HEK293 (cell line): ENCODE data around the gene ARTN.

Source experiments
- CTCF ChIA-PET: fragments of 350-600 bp; formaldehyde crosslinking; extraction: SDS; loops from one replicate; lab custom pipeline; 2021; ENCODE audit warnings: antibody characterized with exemption; lab: Yijun Ruan, JAX
- POLR2A ChIA-PET: fragments of 300-600 bp; formaldehyde crosslinking; extraction: SDS; loops from one replicate; lab custom pipeline; 2020; ENCODE audit warnings: antibody characterized with exemption, inconsistent platforms; lab: Yijun Ruan, JAX
- H3K27ac ChIP-seq: fragments of 200-500 bp; sonication (Bioruptor generic); 2 replicates; pipeline ENCODE4 v1.5.1; 2014; ENCODE audit warnings: low read depth, low read length, control low read depth, inconsistent platforms; ENCODE audit errors: extremely low read depth
- H3K36me3 ChIP-seq, 2 experiments: fragments of 200-500 bp in 1 of 2; sonication (Bioruptor generic) in 1 of 2; 1 replicate in 1 of 2; 2 replicates in 1 of 2; pipeline ENCODE4 v1.5.1; 2014 to 2017; ENCODE audit warnings: inconsistent platforms in 2 of 2, low read length in 2 of 2; ENCODE audit not compliant: control insufficient read depth in 2 of 2, insufficient read depth in 1 of 2
- H3K4me1 ChIP-seq: fragments of 200-500 bp; sonication (Bioruptor generic); 2 replicates; pipeline ENCODE4 v1.5.1; 2014; ENCODE audit warnings: mild to moderate bottlenecking, low read length, inconsistent platforms; ENCODE audit not compliant: control insufficient read depth, insufficient read depth
- H3K4me3 ChIP-seq: 2 replicates; pipeline ENCODE4 v1.5.1; 2011; ENCODE audit warnings: low read depth, mild to moderate bottlenecking, control low read depth, low read length, moderate library complexity
- H3K9me3 ChIP-seq: fragments of 200-500 bp; sonication (Bioruptor generic); 2 replicates; pipeline ENCODE4 v1.5.1; 2014; ENCODE audit warnings: low read depth, low read length, inconsistent platforms; ENCODE audit not compliant: control insufficient read depth, insufficient read depth
- GLIS1 ChIP-seq: fragments of 450-650 bp; formaldehyde crosslinking; IDR thresholded peaks from 2 replicates; pipeline ENCODE4 v1.5.1; 2016; ENCODE audit warnings: missing biosample characterization, missing genetic modification characterization
- KLF17 ChIP-seq: fragments of 450-650 bp; formaldehyde crosslinking; IDR thresholded peaks from 2 replicates; pipeline ENCODE4 v1.5.1; 2016; ENCODE audit warnings: missing biosample characterization, missing genetic modification characterization
- OSR2 ChIP-seq: fragments of 450-650 bp; formaldehyde crosslinking; IDR thresholded peaks from 2 replicates; pipeline ENCODE4 v1.5.1; 2016; ENCODE audit warnings: missing biosample characterization, missing genetic modification characterization
- PATZ1 ChIP-seq: fragments of 450-650 bp; formaldehyde crosslinking; IDR thresholded peaks from 2 replicates; pipeline ENCODE4 v1.5.1; 2016; ENCODE audit warnings: missing biosample characterization, missing genetic modification characterization
- PRDM1 ChIP-seq: fragments of 450-650 bp; formaldehyde crosslinking; IDR thresholded peaks from 2 replicates; pipeline ENCODE4; 2016; ENCODE audit warnings: missing biosample characterization, missing genetic modification characterization
- SP7 ChIP-seq: fragments of 450-650 bp; formaldehyde crosslinking; IDR thresholded peaks from 2 replicates; pipeline ENCODE4 v1.5.1; 2016; ENCODE audit warnings: missing biosample characterization, missing genetic modification characterization
- ZBTB20 ChIP-seq: fragments of 450-650 bp; formaldehyde crosslinking; IDR thresholded peaks from 2 replicates; pipeline ENCODE4 v1.5.1; 2016; ENCODE audit warnings: missing biosample characterization, missing genetic modification characterization
- ZBTB21 ChIP-seq: fragments of 450-650 bp; formaldehyde crosslinking; IDR thresholded peaks from 2 replicates; pipeline ENCODE4 v1.5.1; 2017; ENCODE audit warnings: missing biosample characterization, missing genetic modification characterization
- ZBTB48 ChIP-seq: fragments of 450-650 bp; formaldehyde crosslinking; IDR thresholded peaks from 2 replicates; pipeline ENCODE4 v1.5.1; 2016; ENCODE audit warnings: missing biosample characterization, missing genetic modification characterization
- ZNF10 ChIP-seq: fragments of 450-650 bp; formaldehyde crosslinking; IDR thresholded peaks from 2 replicates; pipeline ENCODE4 v1.5.1; 2017; ENCODE audit warnings: missing biosample characterization, missing genetic modification characterization
- ZNF157 ChIP-seq: fragments of 450-650 bp; formaldehyde crosslinking; IDR thresholded peaks from 2 replicates; pipeline ENCODE4 v1.5.1; 2016; ENCODE audit warnings: missing biosample characterization, missing genetic modification characterization
- ZNF214 ChIP-seq: fragments of 450-650 bp; formaldehyde crosslinking; IDR thresholded peaks from 2 replicates; pipeline ENCODE4 v1.5.1; 2017; ENCODE audit warnings: missing biosample characterization, mild to moderate bottlenecking, missing genetic modification characterization, borderline replicate concordance
- ZNF280D ChIP-seq: fragments of 450-650 bp; formaldehyde crosslinking; IDR thresholded peaks from 2 replicates; pipeline ENCODE4 v1.5.1; 2016; ENCODE audit warnings: missing biosample characterization, missing genetic modification characterization
- ZNF558 ChIP-seq: fragments of 450-650 bp; formaldehyde crosslinking; IDR thresholded peaks from 2 replicates; pipeline ENCODE4 v1.5.1; 2016; ENCODE audit warnings: missing biosample characterization, missing genetic modification characterization
- ZNF585B ChIP-seq: fragments of 450-650 bp; formaldehyde crosslinking; IDR thresholded peaks from 2 replicates; pipeline ENCODE4 v1.5.1; 2016; ENCODE audit warnings: missing biosample characterization, missing genetic modification characterization
- ZNF596 ChIP-seq: fragments of 450-650 bp; IDR thresholded peaks from 2 replicates; pipeline ENCODE4 v1.5.0; 2018; ENCODE audit warnings: missing biosample characterization, mild to moderate bottlenecking, missing genetic modification characterization, moderate library complexity
- ZNF792 ChIP-seq: fragments of 450-650 bp; formaldehyde crosslinking; IDR thresholded peaks from 2 replicates; pipeline ENCODE4 v1.5.1; 2016; ENCODE audit warnings: missing biosample characterization, missing genetic modification characterization
- TF ChIP-seq, protein P1 (sequence below): fragments of 450-650 bp; formaldehyde crosslinking; IDR thresholded peaks from 2 replicates; pipeline ENCODE4 v1.5.1; 2016; ENCODE audit warnings: missing biosample characterization, missing genetic modification characterization
- TF ChIP-seq, protein P2 (sequence below): fragments of 450-650 bp; formaldehyde crosslinking; IDR thresholded peaks from 2 replicates; pipeline ENCODE4 v1.5.1; 2016; ENCODE audit warnings: missing biosample characterization, missing genetic modification characterization, borderline replicate concordance
- TF ChIP-seq, protein P3 (sequence below): fragments of 450-650 bp; formaldehyde crosslinking; IDR thresholded peaks from 2 replicates; pipeline ENCODE4 v1.5.1; 2016; ENCODE audit warnings: missing biosample characterization, missing genetic modification characterization, borderline replicate concordance

The ARTN gene

GRCh38 chr1:43885279-43885801 lies 48.3 kb upstream of the ARTN start:
- Histone ChIP-seq H3K4me1 (no peaks in the 10 kb centered on the region), H3K27ac (no peak overlapping the region), H3K4me3 (no peak overlapping the region), H3K36me3 (no peaks in the 10 kb centered on the region), H3K9me3 (no peaks in the 10 kb centered on the region)
- POLR2A ChIA-PET: no interaction called here
- CTCF ChIA-PET: interaction anchor here (0.6 to 1.8 kb wide), 2 partner anchors 49 to 53 kb away, joined by 3 to 10 read pairs; no protein-coding TSS in a partner anchor
- TF ChIP-seq ZNF792 (tag by site-specific recombination): no peak
- TF ChIP-seq ZNF10 (tag by site-specific recombination): 0 out of 2 replicates have a peak, but pooled peaks have one; percentile 74
- TF ChIP-seq OSR2 (tag by site-specific recombination): peak; percentile 45
- peak; percentile 91 for TF ChIP-seq SP7 (tag by site-specific recombination)
- peak; percentile 88 for TF ChIP-seq ZBTB20 (tag by site-specific recombination)
- TF ChIP-seq, protein P1, sequence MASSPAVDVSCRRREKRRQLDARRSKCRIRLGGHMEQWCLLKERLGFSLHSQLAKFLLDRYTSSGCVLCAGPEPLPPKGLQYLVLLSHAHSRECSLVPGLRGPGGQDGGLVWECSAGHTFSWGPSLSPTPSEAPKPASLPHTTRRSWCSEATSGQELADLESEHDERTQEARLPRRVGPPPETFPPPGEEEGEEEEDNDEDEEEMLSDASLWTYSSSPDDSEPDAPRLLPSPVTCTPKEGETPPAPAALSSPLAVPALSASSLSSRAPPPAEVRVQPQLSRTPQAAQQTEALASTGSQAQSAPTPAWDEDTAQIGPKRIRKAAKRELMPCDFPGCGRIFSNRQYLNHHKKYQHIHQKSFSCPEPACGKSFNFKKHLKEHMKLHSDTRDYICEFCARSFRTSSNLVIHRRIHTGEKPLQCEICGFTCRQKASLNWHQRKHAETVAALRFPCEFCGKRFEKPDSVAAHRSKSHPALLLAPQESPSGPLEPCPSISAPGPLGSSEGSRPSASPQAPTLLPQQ: peak; percentile 44; the same call in 1 of the 2 replicates
- 0 out of 2 replicates have a peak, but pooled peaks have one; percentile 15 for TF ChIP-seq ZBTB48 (tag by site-specific recombination)
- no peak for TF ChIP-seq ZNF214
- TF ChIP-seq ZNF596: no peak
- no peak for TF ChIP-seq ZNF585B (tag by site-specific recombination)
- peak; percentile 89 for TF ChIP-seq GLIS1 (tag by site-specific recombination)
- peak; percentile 88 for TF ChIP-seq PATZ1 (tag by site-specific recombination)
- no peak for TF ChIP-seq ZNF280D (tag by site-specific recombination)
- no peak for TF ChIP-seq ZNF157 (tag by site-specific recombination)
- TF ChIP-seq, protein P2, sequence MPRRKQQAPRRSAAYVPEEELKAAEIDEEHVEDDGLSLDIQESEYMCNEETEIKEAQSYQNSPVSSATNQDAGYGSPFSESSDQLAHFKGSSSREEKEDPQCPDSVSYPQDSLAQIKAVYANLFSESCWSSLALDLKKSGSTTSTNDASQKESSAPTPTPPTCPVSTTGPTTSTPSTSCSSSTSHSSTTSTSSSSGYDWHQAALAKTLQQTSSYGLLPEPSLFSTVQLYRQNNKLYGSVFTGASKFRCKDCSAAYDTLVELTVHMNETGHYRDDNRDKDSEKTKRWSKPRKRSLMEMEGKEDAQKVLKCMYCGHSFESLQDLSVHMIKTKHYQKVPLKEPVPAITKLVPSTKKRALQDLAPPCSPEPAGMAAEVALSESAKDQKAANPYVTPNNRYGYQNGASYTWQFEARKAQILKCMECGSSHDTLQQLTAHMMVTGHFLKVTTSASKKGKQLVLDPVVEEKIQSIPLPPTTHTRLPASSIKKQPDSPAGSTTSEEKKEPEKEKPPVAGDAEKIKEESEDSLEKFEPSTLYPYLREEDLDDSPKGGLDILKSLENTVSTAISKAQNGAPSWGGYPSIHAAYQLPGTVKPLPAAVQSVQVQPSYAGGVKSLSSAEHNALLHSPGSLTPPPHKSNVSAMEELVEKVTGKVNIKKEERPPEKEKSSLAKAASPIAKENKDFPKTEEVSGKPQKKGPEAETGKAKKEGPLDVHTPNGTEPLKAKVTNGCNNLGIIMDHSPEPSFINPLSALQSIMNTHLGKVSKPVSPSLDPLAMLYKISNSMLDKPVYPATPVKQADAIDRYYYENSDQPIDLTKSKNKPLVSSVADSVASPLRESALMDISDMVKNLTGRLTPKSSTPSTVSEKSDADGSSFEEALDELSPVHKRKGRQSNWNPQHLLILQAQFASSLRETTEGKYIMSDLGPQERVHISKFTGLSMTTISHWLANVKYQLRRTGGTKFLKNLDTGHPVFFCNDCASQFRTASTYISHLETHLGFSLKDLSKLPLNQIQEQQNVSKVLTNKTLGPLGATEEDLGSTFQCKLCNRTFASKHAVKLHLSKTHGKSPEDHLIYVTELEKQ (tag by site-specific recombination): no peak
- peak; percentile 73; the same call in 1 of the 2 replicates for TF ChIP-seq KLF17 (tag by site-specific recombination)
- TF ChIP-seq ZBTB21 (tag by site-specific recombination): no peak
- TF ChIP-seq ZNF558 (tag by site-specific recombination): no peak
- peak; percentile 53; the same call in 1 of the 2 replicates for TF ChIP-seq PRDM1
- TF ChIP-seq, protein P3, sequence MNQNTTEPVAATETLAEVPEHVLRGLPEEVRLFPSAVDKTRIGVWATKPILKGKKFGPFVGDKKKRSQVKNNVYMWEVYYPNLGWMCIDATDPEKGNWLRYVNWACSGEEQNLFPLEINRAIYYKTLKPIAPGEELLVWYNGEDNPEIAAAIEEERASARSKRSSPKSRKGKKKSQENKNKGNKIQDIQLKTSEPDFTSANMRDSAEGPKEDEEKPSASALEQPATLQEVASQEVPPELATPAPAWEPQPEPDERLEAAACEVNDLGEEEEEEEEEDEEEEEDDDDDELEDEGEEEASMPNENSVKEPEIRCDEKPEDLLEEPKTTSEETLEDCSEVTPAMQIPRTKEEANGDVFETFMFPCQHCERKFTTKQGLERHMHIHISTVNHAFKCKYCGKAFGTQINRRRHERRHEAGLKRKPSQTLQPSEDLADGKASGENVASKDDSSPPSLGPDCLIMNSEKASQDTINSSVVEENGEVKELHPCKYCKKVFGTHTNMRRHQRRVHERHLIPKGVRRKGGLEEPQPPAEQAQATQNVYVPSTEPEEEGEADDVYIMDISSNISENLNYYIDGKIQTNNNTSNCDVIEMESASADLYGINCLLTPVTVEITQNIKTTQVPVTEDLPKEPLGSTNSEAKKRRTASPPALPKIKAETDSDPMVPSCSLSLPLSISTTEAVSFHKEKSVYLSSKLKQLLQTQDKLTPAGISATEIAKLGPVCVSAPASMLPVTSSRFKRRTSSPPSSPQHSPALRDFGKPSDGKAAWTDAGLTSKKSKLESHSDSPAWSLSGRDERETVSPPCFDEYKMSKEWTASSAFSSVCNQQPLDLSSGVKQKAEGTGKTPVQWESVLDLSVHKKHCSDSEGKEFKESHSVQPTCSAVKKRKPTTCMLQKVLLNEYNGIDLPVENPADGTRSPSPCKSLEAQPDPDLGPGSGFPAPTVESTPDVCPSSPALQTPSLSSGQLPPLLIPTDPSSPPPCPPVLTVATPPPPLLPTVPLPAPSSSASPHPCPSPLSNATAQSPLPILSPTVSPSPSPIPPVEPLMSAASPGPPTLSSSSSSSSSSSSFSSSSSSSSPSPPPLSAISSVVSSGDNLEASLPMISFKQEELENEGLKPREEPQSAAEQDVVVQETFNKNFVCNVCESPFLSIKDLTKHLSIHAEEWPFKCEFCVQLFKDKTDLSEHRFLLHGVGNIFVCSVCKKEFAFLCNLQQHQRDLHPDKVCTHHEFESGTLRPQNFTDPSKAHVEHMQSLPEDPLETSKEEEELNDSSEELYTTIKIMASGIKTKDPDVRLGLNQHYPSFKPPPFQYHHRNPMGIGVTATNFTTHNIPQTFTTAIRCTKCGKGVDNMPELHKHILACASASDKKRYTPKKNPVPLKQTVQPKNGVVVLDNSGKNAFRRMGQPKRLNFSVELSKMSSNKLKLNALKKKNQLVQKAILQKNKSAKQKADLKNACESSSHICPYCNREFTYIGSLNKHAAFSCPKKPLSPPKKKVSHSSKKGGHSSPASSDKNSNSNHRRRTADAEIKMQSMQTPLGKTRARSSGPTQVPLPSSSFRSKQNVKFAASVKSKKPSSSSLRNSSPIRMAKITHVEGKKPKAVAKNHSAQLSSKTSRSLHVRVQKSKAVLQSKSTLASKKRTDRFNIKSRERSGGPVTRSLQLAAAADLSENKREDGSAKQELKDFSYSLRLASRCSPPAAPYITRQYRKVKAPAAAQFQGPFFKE (tag by site-specific recombination): no peak
